Right hindlimb (tissue), 1 donor: ENCODE data around the gene SPAG9.

Experiments
- DNase-seq: peaks from one replicate; pipeline ENCODE4 v3.0.0-alpha.2; 2018

SPAG9 gene

GRCh38 chr17:50977487-50978159, 143.0 kb downstream of the SPAG9 start:
- no peak for DNase-seq

DNA sequence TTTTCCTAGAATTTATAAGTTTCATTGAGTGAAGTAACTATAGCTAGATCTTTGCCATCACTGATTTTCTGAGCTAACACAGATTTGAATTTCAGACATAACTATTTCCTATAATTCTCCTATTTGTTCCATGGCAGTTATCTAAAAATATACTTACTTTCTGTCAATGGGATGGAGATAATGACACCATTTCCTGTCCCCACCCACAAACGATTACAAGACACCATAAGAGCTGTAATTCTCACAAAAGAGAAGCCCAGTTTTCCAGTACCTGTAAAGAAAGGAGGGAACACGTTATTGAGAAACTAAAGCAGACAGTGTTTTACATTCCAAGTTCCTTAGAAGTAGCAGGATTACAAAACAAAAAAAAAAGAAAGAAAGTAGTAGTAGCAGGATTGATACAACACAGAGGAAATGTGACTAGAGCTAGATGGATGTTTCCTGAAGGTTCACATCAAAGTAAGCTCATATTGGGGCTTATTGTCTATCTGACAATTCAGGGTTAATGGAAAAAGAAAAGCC, 143.7 kb downstream of the SPAG9 start:
- no peak for DNase-seq

DNA sequence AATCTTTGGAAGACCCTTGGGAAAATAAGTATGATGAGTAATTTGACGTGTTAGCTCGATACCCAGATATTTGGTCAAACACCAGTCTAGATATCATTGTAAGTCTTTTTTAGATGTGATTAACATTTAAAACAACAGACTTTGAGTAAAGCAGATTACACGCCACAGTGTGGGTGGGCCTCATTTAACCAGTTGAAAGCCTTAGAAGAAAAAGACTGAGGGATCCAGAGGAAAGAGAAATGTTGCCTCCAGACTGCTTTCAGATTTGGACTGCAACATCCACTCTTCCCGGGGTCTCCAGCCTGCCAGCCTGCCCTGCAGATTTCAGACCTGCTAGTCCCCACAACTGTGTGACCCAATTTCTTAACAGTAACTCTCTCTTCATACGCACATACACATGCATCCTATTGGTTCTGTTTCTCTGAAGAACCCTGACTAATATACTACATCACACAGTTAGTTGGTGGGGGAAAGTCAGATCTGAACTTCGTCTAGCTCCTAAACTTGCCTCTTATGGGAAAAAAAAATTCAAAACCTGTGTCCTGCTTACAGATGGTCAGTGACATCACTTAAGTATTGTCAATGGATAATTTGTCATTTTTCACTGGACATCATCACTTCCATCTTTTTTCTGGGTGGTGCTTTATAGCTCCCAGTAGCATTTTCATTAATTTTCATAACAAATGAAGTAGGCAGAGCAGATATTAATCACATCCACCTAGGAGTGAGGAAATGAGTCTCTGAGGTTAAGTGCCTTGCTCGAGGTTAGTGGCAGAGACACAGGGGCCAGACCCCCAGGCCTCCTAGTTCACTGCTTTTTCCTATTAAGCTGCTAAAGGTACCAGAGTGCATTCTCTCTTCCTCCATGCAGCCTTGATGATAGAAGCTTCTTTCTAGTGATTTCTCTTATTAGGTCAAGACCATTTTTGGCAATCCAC, 146.8 kb downstream of the SPAG9 start:
- no peak for DNase-seq

DNA sequence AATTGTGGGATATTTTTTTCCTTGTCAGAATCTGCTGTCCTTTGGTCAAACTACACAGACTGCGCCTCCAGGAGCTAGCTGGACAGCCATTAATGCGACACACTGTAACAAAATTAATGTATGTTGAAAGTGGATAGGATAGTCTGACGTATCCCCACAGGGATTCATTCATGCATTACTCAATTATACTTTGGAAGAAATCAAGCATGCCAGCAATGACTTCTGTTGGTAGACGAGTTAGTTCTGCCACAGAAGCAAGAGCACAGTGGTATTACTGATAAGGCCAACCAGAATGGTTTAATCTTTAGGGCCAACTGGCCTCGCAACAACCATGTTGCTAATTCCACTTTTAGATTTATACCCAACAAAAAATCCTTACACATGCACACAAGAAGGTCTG, 148.1 kb downstream of the SPAG9 start:
- DNase-seq: no peak

DNA sequence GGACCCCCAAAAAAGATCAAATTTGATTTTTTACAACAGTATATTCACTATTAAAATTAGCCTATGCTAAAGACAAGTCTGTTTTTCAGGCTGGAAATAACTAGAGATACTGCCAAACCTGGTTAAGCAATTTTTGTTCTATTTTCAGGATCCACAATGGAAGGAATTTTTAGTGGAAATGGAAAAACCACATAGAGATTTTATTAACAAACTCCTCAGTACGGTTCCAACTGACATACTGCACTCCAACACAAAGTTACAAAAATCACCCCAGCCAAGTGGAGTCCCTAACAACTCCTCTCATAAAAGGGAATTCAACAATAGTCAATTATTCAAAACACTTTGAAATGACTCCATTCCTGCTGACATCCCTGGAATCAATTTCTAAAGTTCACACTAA, 152.9 kb downstream of the SPAG9 start:
- no peak for DNase-seq

- DNase-seq: no peak
Observed at GRCh38 chr17:50966163-50966666, 154.5 kb downstream of the SPAG9 start.

GRCh38 chr17:50963139-50963538, 157.5 kb downstream of the SPAG9 start:
- DNase-seq: no peak

DNA sequence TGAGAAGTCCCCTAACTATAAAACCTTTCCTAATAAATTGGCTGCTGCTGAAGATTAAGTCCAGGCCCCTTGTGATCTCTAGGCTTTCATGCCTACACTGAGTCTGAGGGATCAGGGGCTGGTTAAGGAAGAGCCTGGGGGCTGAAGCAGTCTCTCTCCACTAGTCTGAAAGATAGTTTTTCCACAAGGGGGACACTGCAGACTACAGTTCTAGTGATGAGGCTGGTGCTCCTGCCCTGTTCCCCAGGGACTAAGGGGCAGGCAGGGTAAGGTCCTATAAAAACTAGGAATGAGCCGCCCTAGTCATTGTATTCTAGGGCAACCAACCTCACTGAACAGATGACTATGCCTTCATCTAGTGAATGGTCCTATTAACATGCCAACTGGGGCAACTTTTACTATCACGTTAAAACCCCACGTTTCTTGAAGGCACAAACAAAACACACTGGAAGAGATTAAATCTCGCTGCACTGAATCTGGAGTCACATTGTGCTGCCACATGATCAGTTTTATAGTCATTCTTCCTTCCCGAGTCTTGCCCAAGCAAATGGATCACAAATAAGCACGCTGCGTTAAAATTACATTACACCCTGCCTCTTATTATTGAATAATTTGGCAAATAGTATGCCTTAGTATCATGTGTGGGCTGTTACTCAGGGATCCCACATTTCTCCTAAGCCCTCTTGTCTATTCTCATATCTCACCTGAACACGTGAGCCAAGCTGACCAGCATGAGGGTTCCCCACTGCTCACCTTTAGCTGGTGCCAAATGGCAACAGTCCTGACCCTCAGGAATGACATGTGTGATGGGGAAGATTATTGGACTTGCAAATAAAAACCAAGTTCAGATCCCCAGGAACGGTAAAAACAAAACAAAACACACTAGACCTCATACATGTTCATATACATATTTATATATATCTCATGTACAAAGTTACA, 159.1 kb downstream of the SPAG9 start:
- DNase-seq: no peak

- DNase-seq: no peak
Observed at GRCh38 chr17:50959341-50959740, 161.3 kb downstream of the SPAG9 start.

DNA sequence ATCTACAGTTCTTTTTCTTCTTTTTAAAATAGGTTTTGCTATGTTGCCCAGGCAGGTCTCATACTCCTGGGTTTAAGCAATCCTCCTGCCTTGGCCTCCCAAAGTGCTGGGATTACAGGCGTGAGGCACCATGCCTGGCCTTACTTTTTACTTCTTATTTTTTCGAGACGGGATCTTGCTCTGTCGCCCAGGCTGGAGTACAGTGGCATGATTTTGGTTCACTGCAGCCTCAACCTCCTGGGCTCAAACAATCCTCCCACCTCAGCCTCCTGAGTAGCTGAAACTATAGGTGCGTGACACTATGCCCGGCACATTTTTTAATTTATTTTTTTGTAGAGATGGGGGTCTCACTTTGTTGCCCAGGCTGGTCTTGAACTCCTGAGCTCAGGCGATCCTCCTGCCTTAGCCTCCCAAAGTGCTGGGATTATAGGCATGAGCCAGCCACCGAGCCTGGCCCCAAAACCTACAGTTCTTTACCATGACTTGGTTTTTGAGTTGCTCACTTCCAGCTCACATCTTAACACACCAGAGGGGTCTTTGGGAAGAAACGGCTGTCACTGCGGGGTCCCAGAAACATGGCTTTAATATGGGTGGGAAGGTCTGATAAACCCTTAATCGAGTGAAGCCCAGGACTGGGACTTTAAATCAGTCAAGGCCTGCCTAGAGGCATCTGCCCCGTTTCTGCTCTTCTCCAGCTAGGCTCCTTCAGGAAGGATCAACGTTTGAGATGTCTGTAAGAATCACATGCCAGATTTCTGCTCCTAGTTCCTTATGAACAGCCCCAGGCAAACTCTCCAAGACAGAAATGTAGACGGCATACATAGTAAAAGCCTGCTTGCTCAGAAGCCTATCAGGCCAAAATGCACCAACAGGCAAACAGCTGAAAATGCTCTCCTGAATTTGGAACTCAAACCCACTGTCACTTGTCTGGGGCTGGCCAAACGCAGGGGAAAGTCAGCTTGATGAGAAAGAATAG, 162.8 kb downstream of the SPAG9 start:
- DNase-seq: no peak

- peak; percentile 61 for DNase-seq
Observed at GRCh38 chr17:50956750-50957523, 163.7 kb downstream of the SPAG9 start.

- DNase-seq: no peak
Observed at GRCh38 chr17:50956409-50956749, 164.3 kb downstream of the SPAG9 start.

DNA sequence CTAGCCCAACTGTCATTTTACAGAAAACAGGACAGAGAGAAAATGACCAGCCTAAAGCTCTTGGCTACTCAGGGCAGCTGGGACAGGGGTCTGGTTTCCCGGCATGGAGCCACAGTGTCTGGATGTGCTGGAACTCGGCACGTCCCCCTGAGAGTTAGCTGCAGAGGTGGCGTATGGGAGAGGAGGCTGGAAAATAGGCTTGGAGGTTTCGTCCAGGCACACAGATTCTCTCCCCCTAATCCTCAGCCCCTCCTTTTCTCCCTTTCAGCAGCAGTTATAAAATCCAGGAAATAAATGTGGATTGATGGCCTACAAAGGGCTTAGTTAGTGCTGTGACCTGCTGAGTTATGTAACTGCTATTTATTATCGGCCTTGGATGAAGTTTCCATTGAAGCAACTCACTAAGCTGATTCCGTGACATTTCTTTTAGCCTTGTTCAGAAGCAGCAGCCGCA, 165.0 kb downstream of the SPAG9 start:
- DNase-seq: no peak

DNA sequence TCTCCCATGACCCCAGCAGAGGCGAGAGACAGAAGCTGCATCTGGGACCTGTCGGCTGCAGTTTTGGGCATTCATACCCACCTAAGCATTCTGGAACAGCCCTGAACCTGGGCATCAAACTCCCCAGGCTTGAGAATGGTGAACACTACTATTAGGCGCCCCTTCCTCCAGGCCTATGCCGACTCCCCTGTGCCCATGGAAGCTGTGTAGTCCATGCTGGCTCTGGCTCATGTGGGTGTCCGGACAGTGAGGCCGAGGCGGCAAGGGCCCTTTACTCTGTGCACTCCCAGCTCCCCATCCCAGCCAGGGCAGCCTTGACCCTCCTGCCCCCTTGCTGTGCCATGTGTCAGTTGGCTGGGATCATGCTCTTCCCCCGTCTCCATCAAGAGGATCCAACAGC, 165.5 kb downstream of the SPAG9 start:
- DNase-seq: no peak

GRCh38 chr17:50954641-50955121, 166.0 kb downstream of the SPAG9 start:
- DNase-seq: no peak

GRCh38 chr17:50953831-50954601, 166.7 kb downstream of the SPAG9 start:
- peak; percentile 85 for DNase-seq

DNA sequence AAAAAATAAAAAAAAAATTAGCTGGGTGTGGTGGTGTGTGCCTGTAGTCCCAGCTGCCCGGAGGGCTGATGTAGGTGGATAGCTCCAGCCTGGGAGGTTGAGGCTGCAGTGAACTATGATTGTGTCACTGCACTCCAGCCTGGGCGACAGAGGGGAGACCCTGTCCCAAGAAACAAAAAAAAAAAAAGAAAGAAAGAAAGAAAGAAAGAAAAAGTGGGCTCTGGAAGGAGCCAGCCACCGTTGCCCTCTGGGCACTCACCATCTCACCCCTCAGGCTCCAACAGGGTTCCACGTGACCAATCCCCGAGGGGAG, 167.2 kb downstream of the SPAG9 start:
- no peak for DNase-seq

- DNase-seq: no peak
Observed at GRCh38 chr17:50952889-50953288, 167.8 kb downstream of the SPAG9 start.

DNA sequence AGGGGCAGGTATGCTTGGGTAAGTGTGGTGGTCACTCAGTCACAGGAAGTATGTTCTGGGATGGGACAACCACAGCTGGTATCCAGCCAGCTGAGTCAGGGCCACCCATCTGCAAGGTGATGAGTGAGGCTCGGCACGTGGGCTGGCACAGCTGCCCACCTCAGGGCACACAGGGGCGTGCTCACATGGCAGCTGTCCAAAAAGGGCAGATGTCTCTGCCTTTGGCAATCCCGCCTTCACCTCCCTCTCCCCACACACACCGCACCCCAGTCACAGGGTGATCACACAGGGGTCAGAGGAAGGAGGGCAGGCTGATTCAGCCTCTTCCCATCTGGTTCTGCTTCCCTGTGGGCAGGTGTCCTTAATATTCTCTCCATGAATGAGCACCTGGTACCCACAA, 168.7 kb downstream of the SPAG9 start:
- peak; percentile 56 for DNase-seq
